Activated CD4-positive, alpha-beta T cell treated with anti-CD3 and anti-CD28 coated beads, Interleukin-2, amount 50 U/mL, for 16 hours (primary cell): ENCODE data around the gene MLLT6.
A peak's percentile ranks its signal among the peaks of the same experiment; 100 is the strongest.

Source experiments
- DNase-seq: peaks from one replicate; pipeline ENCODE4 v3.0.0-alpha.2; 2020

The MLLT6 gene

DNA sequence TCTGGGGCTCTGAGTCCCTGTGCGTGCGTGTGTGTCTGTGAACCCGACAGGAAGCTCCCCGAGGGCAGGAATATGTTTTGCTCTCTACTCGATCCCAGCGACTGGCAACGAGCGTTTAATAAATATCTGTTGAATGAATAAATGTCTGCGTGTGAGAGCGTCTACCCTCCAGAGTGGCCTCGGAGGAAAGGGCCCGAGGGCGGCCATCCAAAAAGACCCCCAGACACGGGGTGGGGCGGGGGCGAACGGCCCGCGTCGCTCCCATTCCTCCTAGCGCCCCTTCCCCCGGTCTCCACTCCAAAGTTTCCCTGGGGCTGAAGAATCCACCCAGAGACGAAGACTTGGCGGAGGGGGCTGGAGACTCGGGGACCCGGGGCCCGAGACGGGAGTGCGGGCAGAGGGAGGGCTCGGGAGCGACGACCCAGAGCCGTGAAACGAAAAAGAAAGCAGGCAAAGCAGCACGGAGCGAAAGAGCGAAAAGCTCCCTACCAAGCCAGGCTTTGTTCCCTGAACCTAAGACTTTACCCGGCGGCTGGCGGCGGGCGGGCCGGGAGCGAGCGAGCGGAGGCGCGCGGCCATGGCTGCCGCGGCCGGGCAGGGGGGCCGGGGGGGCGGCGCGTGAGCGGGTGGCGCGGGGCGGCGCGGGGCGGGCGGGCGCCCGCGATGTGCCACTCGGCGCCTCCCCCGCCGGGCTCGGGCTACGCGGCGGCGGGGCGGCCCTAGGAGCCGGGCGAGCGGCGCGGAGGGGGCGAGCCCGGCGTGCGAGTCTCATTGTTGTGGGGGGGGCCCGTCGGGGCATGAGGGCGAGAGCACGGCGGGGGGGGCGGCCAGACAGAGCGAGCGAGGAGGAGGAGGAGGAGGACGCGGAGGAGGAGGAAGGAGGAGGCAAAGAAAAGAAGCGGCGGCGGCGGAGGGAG lies at the start of gene MLLT6:
Gene MLLT6 (plus strand): TSS at position 668 of the 917 bp plus-strand sequence. CDS start 360 bp downstream, outside the sequence.
- DNase-seq = peak; percentile 71

DNA sequence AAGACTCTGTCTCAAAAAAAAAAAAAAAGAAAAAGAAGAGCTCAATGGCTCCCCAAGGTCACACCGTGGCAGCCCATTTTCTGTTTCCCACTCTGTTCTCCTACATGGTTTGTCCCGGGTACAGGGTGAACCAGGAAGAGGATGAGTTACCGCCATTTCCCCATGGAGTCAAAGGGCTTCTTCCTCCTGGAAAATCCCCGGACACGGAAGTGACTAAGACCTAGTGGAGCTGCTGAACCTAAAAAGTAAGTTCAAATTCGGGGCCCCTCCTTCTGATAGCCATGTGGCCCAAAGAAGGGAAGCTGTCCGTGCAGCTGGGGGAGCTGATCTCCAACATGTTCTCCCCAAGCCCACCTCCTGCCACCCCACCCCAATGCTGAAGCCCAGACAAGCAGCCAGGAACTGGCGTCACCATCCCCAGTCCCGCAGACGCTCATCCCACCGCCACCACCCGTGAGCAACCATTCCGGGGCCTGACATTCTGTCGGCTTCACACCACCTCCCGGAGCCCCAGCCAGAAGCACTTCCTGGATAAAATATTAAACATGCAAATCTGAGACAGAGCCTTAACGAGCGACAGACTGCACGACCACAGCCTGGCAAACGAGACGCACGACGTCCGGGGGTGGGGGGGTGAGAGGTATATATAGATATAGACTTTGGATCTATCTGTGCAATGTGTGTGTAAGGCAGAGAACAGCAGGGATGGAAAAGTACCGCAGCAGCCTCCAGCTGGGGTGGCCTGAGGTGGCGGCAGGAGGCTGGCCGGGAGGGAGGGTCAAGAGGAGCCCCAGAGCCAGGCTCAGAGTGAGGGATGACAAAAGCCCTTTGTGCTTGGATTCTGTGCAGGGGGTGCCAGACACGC lies 47.9 kb upstream of the MLLT6 start:
- no peak for DNase-seq

GRCh38 chr17:38657824-38658740 lies 47.0 kb upstream of the MLLT6 start:
- DNase-seq = no peak

DNA sequence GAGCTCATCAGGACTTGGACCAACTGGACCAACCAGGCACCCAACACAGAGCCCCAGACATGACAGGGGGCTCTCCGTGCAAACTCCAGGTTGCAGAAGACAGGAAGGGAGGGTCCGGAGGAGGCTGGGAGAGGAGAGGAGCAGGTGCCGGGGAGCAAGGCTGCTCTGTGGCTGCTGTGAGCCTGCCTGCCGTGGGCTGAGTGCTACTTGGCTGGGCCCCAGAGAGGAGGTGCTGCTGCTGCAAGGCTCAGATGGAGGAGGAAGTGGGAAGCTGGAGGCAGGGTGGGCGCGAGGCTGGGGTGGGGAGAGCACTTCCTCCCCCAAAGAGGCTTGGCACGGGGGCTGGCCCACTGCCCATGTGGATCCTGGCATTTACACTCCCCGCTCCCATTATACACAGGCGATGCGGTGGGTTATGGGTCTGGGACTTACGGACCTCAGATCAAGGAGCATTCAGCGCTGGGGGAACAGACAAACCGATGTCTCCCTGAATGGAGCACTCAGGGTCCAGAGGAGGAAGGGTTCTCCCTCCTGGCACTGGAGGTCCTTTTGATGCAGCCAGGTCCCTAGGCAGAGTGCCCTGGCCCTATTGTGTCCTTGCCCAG lies 46.2 kb upstream of the MLLT6 start:
- no peak for DNase-seq

DNA sequence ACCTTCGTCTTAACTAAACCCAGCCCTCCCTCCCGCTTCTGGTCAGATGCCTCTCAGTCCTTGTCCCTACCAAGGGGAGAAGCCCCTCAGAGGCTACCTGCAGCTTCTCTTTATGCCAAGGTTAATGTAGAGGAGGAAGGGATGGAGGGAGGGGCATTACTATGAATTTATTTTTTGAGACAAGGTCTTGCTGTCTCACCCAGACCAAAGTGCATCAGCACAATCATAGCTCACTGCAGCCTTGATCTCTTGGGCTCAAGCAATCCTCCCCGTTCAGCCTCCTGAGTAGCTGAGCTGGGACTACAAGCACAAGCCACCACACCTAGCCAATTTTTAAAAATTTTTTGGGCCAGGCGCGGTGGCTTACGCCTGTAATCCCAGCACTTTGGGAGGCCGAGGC lies 45.7 kb upstream of the MLLT6 start:
- no peak for DNase-seq

DNA sequence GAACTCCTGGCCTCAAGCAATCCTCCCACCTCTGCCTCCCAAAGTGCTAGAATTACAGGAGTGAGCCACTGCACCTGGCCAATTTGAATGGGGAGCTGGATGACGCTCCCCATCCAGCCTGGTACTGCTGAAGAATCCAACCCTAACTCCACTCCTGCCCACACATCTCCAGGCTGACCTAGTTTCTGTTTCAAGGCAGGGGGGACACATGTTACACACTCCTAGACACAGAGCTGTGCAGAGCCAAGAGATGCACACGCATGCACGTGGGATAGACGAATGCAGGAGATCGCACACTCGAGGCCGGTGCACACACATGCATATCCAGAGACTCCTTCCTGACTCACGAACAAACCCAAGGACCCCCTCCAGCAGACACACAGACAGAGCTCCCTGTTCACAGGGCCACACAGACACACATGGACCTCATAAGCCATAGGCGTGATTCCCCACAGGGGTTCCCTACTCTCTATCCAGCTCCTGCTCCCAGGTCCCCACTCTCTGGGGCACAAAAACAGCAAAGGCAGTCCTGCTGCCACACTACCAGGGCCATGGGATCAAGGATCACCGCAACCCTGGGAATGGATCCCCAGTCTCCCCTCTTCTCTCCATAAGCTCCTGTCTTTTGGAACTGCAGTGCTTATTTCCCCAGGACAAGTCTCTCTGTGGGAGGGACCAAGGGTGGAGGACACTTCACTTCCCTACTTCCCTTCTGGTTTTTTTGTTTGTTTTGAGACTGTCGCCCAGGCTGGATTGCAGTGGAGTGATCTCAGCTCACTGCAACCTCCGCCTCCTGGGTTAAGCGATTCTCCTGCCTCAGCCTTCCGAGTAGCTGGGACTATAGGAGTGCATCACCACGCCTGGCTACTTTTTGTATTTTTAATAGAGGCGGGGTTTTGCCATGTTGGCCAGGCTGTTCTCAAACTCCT lies 44.7 kb upstream of the MLLT6 start:
- no peak for DNase-seq

DNA sequence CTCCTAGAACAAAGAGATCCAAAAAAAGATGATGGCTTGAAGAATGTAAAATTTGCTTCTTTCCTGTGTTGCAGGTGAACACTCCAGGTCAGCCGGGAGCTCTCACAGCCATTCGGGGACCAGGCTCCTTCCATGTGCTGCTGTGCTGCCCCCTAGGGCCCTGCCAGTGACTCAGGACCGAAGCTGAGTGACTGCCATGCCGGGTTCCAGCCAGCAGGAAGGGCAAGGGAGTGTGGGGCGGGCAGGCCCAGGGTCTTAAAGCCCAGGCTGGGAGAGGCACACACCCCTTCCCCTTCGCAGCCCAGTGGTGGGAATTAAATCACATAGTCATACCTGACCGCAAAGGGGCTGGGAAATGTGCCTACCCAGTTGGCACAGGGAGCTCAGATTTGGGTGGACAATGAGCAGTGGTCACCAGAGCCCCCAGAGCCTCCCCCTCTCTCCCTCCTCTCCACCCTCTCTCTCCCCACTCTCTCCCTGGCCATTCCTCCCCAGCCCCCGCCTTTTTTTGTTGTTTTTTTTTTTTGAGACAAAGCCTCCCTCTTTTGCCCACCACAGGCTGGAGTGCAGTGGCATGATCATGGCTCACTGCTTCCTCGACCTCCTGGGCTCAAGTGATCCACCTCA lies 41.8 kb upstream of the MLLT6 start:
- DNase-seq = peak; percentile 54

- no peak for DNase-seq
These were observed 41.0 kb upstream of the MLLT6 start for GRCh38 chr17:38663964-38664644.

DNA sequence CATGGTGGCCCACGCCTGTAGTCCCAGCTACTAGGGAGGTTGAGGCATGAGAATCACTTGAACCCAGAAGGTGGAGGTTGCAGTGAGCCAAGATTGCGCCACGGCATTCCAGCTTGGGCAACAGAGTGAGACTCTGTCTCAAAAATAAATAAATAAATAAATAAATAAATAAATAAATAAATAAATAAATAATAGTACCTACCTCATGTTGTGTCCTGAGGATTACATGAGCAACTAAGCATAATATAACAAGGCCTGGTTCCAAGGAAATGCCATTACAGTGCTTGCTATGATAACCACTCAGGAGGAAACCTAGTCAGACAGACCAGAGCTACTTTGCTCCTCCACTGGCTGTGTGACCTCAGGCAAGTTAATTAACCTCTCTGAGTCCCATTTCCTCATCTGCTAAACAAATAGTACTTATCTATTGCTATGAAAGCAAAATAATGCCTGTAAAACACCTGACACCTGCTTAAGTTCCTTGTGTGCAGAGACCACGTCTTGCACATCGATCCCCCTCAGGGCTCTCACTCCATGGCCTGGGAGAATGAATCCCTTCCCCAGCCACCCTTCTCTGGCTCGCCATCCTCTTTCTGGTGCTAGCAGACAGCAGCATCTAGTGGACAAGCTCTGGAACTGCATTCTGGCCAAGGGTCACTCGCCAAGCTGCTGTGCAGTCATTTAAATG lies 37.8 kb upstream of the MLLT6 start:
- peak; percentile 75 for DNase-seq

GRCh38 chr17:38667787-38668122 lies 37.3 kb upstream of the MLLT6 start:
- DNase-seq = no peak

DNA sequence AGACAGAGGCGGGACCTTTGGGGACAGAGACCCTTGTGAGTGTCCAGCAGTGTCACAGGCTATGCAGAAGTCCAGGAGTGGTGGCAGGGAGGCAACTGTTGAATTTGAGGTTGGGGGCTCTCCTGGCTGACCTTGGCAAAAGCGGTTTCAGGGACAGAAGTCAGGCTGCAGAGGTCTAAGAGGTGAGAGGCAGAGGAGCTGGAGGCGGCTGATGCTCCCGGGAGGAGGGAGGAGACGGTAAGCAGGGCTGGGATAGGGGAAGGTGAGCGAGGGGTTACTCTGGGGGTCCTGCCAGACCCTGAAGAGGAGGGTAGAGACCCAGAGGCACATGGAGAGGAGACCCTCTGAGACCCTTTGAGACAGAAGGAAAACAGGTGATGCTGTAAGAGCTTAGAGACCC lies 35.6 kb upstream of the MLLT6 start:
- DNase-seq = no peak

GRCh38 chr17:38671939-38672720 lies 32.9 kb upstream of the MLLT6 start:
- no peak for DNase-seq

DNA sequence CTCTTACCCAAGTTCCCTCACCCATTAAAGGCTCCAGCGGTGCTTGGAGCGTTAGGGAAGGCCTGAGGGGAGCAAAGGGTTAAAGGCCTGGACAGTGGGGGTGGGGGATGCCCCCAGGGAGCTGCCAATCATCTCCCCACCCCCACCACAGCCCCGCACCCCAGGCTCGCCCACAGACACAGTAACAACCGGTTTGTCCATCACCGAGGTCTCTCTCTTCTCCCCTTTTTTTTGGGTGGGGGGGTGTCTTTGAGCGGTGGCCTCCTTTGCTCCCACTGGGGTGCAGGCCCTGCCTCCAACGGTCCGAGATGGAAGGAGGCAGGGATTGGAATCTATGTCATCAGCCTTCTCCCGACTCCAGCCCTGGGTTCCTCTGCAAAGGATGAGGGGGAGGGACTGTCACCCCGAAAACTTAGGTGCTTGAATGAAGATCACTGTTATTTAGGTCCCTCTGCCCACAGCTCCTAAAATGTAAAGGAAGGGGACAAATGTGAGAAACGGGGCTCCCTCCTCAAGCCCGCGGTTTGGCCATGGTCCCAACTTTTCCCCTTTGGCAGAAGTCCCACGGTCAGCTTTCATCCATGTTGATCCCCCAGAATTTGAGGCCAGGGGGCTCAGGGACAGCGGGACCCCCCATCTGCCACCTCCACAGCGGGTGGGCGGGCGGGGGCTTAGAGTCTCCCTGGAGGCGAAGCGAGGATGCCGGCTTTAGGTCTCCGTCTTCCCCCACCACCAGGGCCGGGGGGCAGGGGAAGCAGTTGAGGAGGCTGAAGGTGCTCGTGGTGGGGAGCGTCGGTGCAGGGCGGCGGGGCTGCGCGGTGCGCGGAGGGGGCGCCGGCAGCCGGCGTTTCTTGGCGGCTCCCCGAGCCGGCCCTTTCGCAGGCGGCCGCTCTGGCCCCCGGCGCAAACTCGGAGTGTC lies 32.0 kb upstream of the MLLT6 start:
- DNase-seq = no peak

- no peak for DNase-seq
These were observed 31.4 kb upstream of the MLLT6 start for GRCh38 chr17:38673707-38674013.

DNA sequence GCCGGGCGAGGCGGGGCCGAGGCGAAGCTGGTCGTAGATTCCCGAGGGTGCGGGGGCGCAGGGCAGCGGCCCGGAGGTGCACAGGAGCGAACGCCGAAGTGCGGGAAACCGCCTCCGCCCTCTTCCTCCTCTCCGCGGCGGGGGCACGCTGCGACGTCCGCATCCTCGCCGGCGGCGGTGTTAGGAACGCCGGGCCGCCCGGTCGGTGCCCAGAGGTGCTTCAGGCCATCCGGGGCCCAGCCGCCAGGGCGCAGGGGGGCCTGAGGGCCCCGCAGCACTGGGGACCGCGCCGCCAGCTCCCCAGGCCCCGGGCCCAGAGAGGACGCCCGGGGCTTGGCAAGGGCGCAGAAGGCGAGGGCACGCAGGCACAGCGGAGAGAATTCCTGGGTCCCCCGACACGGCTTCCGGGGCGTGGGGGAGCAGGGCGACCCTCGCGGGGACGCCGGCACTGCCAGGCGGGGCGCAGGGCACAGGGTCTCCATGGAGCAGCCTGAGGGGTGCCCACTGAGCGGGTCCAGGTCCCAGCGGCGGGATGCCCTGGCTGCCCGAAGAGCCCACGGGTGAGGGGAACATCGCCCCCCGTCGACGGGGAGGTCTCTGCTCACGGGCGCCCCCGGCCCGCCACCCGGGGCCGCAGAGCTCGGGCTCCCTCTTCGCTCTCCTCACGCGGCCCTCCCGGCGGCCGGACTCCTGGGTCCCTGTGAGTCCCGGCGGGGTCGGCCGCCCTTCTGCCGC lies 30.9 kb upstream of the MLLT6 start:
- peak; percentile 37 for DNase-seq

- peak; percentile 96 for DNase-seq
These were observed 30.1 kb upstream of the MLLT6 start, which contains the start of gene EPOP for GRCh38 chr17:38674749-38675615. Gene EPOP (minus strand): TSS chr17:38674957. CDS start chr17:38674495, 462 bp downstream.
